ENCODE results near the gene PLXNC1.

The PLXNC1 gene

GRCh38 chr12:94220804-94221203, 72.4 kb downstream of the PLXNC1 start:
- Histone ChIP-seq H3K4me1 (ENCODE audit: control insufficient read depth, insufficient read depth, low read length) (peaks cover 1% of the 10 kb centered on the region), H3K9ac (ENCODE audit: low read depth, low read length) (no peak overlapping the region), H3K9me3 (ENCODE audit: control insufficient read depth, insufficient read depth, low read length) (no peaks in the 10 kb centered on the region), H3K36me3 (ENCODE audit: control insufficient read depth, insufficient read depth, low read length) (no peaks in the 10 kb centered on the region), H3K4me3 (ENCODE audit: low read depth, low read length) (no peak overlapping the region), H3K27me3 (ENCODE audit: control insufficient read depth, insufficient read depth, low read length) (no peaks in the 10 kb centered on the region)

GRCh38 chr12:94222351-94223084, 74.1 kb downstream of the PLXNC1 start:
- Histone ChIP-seq H3K27me3 (ENCODE audit: control insufficient read depth, insufficient read depth, low read length) (no peaks in the 10 kb centered on the region), H3K4me1 (ENCODE audit: control insufficient read depth, insufficient read depth, low read length) (peaks cover 4% of the 10 kb centered on the region), H3K36me3 (ENCODE audit: control insufficient read depth, insufficient read depth, low read length) (no peaks in the 10 kb centered on the region), H3K4me3 (ENCODE audit: low read depth, low read length) (no peak overlapping the region), H3K9me3 (ENCODE audit: control insufficient read depth, insufficient read depth, low read length) (no peaks in the 10 kb centered on the region), H3K9ac (ENCODE audit: low read depth, low read length) (no peak overlapping the region)

- Histone ChIP-seq H3K9me3 (ENCODE audit: control insufficient read depth, insufficient read depth, low read length) (no peaks in the 10 kb centered on the region), H3K36me3 (ENCODE audit: control insufficient read depth, insufficient read depth, low read length) (no peaks in the 10 kb centered on the region), H3K4me3 (ENCODE audit: low read depth, low read length) (no peak overlapping the region), H3K4me1 (ENCODE audit: control insufficient read depth, insufficient read depth, low read length) (peaks cover 4% of the 10 kb centered on the region), H3K27me3 (ENCODE audit: control insufficient read depth, insufficient read depth, low read length) (no peaks in the 10 kb centered on the region), H3K9ac (ENCODE audit: low read depth, low read length) (no peak overlapping the region)
Measured at GRCh38 chr12:94223842-94224241, 75.5 kb downstream of the PLXNC1 start.

GRCh38 chr12:94225506-94225905, 77.1 kb downstream of the PLXNC1 start:
- Histone ChIP-seq H3K9ac (ENCODE audit: low read depth, low read length) (no peak overlapping the region), H3K27me3 (ENCODE audit: control insufficient read depth, insufficient read depth, low read length) (no peaks in the 10 kb centered on the region), H3K9me3 (ENCODE audit: control insufficient read depth, insufficient read depth, low read length) (no peaks in the 10 kb centered on the region), H3K4me1 (ENCODE audit: control insufficient read depth, insufficient read depth, low read length) (peaks cover 4% of the 10 kb centered on the region), H3K36me3 (ENCODE audit: control insufficient read depth, insufficient read depth, low read length) (no peaks in the 10 kb centered on the region), H3K4me3 (ENCODE audit: low read depth, low read length) (no peak overlapping the region)

GRCh38 chr12:94225947-94226630, 77.7 kb downstream of the PLXNC1 start:
- Histone ChIP-seq H3K9ac (ENCODE audit: low read depth, low read length) (no peak overlapping the region), H3K4me3 (ENCODE audit: low read depth, low read length) (no peak overlapping the region), H3K4me1 (ENCODE audit: control insufficient read depth, insufficient read depth, low read length) (peaks cover 4% of the 10 kb centered on the region), H3K36me3 (ENCODE audit: control insufficient read depth, insufficient read depth, low read length) (no peaks in the 10 kb centered on the region), H3K9me3 (ENCODE audit: control insufficient read depth, insufficient read depth, low read length) (no peaks in the 10 kb centered on the region), H3K27me3 (ENCODE audit: control insufficient read depth, insufficient read depth, low read length) (no peaks in the 10 kb centered on the region)

GRCh38 chr12:94227066-94227465, 78.7 kb downstream of the PLXNC1 start:
- no peaks in the 10 kb centered on the region for H3K36me3 ChIP-seq (ENCODE audit: control insufficient read depth, insufficient read depth, low read length)
- peaks cover 4% of the 10 kb centered on the region for H3K4me1 ChIP-seq (ENCODE audit: control insufficient read depth, insufficient read depth, low read length)
- no peak overlapping the region for H3K4me3 ChIP-seq (ENCODE audit: low read depth, low read length)
- H3K27me3 ChIP-seq (ENCODE audit: control insufficient read depth, insufficient read depth, low read length), result no peaks in the 10 kb centered on the region
- H3K9me3 ChIP-seq (ENCODE audit: control insufficient read depth, insufficient read depth, low read length), result no peaks in the 10 kb centered on the region
- no peak overlapping the region for H3K9ac ChIP-seq (ENCODE audit: low read depth, low read length)

- H3K27me3 ChIP-seq (ENCODE audit: control insufficient read depth, insufficient read depth, low read length), result no peaks in the 10 kb centered on the region
- peaks cover 4% of the 10 kb centered on the region for H3K4me1 ChIP-seq (ENCODE audit: control insufficient read depth, insufficient read depth, low read length)
- no peaks in the 10 kb centered on the region for H3K9me3 ChIP-seq (ENCODE audit: control insufficient read depth, insufficient read depth, low read length)
- no peak overlapping the region for H3K9ac ChIP-seq (ENCODE audit: low read depth, low read length)
- no peaks in the 10 kb centered on the region for H3K36me3 ChIP-seq (ENCODE audit: control insufficient read depth, insufficient read depth, low read length)
- no peak overlapping the region for H3K4me3 ChIP-seq (ENCODE audit: low read depth, low read length)
Measured at GRCh38 chr12:94228488-94228907, 80.1 kb downstream of the PLXNC1 start.

- H3K4me3 ChIP-seq (ENCODE audit: low read depth, low read length), result no peak overlapping the region
- no peaks in the 10 kb centered on the region for H3K9me3 ChIP-seq (ENCODE audit: control insufficient read depth, insufficient read depth, low read length)
- no peaks in the 10 kb centered on the region for H3K36me3 ChIP-seq (ENCODE audit: control insufficient read depth, insufficient read depth, low read length)
- H3K4me1 ChIP-seq (ENCODE audit: control insufficient read depth, insufficient read depth, low read length), result peaks cover 4% of the 10 kb centered on the region
- no peak overlapping the region for H3K9ac ChIP-seq (ENCODE audit: low read depth, low read length)
- H3K27me3 ChIP-seq (ENCODE audit: control insufficient read depth, insufficient read depth, low read length), result no peaks in the 10 kb centered on the region
Measured at GRCh38 chr12:94229902-94230301, 81.5 kb downstream of the PLXNC1 start.

GRCh38 chr12:94230357-94230905, 82.1 kb downstream of the PLXNC1 start:
- Histone ChIP-seq H3K27me3 (ENCODE audit: control insufficient read depth, insufficient read depth, low read length) (no peaks in the 10 kb centered on the region), H3K9me3 (ENCODE audit: control insufficient read depth, insufficient read depth, low read length) (no peaks in the 10 kb centered on the region), H3K36me3 (ENCODE audit: control insufficient read depth, insufficient read depth, low read length) (no peaks in the 10 kb centered on the region), H3K4me3 (ENCODE audit: low read depth, low read length) (no peak overlapping the region), H3K9ac (ENCODE audit: low read depth, low read length) (no peak overlapping the region), H3K4me1 (ENCODE audit: control insufficient read depth, insufficient read depth, low read length) (peaks cover 4% of the 10 kb centered on the region)

- Histone ChIP-seq H3K36me3 (ENCODE audit: control insufficient read depth, insufficient read depth, low read length) (no peaks in the 10 kb centered on the region), H3K4me1 (ENCODE audit: control insufficient read depth, insufficient read depth, low read length) (no peaks in the 10 kb centered on the region), H3K27me3 (ENCODE audit: control insufficient read depth, insufficient read depth, low read length) (no peaks in the 10 kb centered on the region), H3K9ac (ENCODE audit: low read depth, low read length) (no peak overlapping the region), H3K9me3 (ENCODE audit: control insufficient read depth, insufficient read depth, low read length) (no peaks in the 10 kb centered on the region), H3K4me3 (ENCODE audit: low read depth, low read length) (no peak overlapping the region)
Measured at GRCh38 chr12:94231709-94232108, 83.3 kb downstream of the PLXNC1 start.

GRCh38 chr12:94235848-94236247, 87.5 kb downstream of the PLXNC1 start:
- Histone ChIP-seq H3K36me3 (ENCODE audit: control insufficient read depth, insufficient read depth, low read length) (no peaks in the 10 kb centered on the region), H3K27me3 (ENCODE audit: control insufficient read depth, insufficient read depth, low read length) (no peaks in the 10 kb centered on the region), H3K4me1 (ENCODE audit: control insufficient read depth, insufficient read depth, low read length) (no peaks in the 10 kb centered on the region), H3K9ac (ENCODE audit: low read depth, low read length) (no peak overlapping the region), H3K9me3 (ENCODE audit: control insufficient read depth, insufficient read depth, low read length) (no peaks in the 10 kb centered on the region), H3K4me3 (ENCODE audit: low read depth, low read length) (no peak overlapping the region)
